HepG2 (cell line): ENCODE results near the gene CHCHD1. TPM values are rescaled to one million over a fixed set of nuclear protein-coding genes. Genes with fewer than 3 reads are reported as not detected.

Experiments used
- AKAP8 ChIP-seq: sonication (generic); formaldehyde crosslinking; IDR thresholded peaks from 2 replicates; pipeline ENCODE4 v1.5.1; 2020; ENCODE audit warnings: mild to moderate bottlenecking, missing genetic modification reagents
- HNF4A ChIP-seq: sonication (generic); formaldehyde crosslinking; IDR thresholded peaks from 2 replicates; pipeline ENCODE4 v1.4.0; 2020; ENCODE audit warnings: missing genetic modification reagents
- MTERF4 ChIP-seq: sonication (generic); formaldehyde crosslinking; IDR thresholded peaks from 2 replicates; pipeline ENCODE4 v1.8.0; 2023; ENCODE audit warnings: mild to moderate bottlenecking, missing genetic modification reagents
- NFYB ChIP-seq: sonication (generic); formaldehyde crosslinking; IDR thresholded peaks from 2 replicates; pipeline ENCODE4 v1.4.0; 2020; ENCODE audit warnings: missing genetic modification reagents
- PHF8 ChIP-seq: sonication (generic); formaldehyde crosslinking; IDR thresholded peaks from 2 replicates; pipeline ENCODE4 v1.5.0; 2020; ENCODE audit warnings: missing genetic modification reagents
- SP5 ChIP-seq: IDR thresholded peaks from 2 replicates; pipeline ENCODE4 v1.6.1; 2016; ENCODE audit warnings: low read depth, borderline replicate concordance
- TAF15 ChIP-seq: fragments of 200-400 bp; formaldehyde crosslinking; IDR thresholded peaks from one replicate; pipeline ENCODE4 v1.6.1; 2018; ENCODE audit warnings: mild to moderate bottlenecking, low read depth, low read length; ENCODE audit not compliant: poor library complexity, severe bottlenecking
- TARDBP ChIP-seq: sonication (generic); formaldehyde crosslinking; IDR thresholded peaks from 2 replicates; pipeline ENCODE4 v1.8.0; 2022; ENCODE audit warnings: mild to moderate bottlenecking, missing genetic modification reagents
- TGIF2 ChIP-seq: IDR thresholded peaks from 2 replicates; pipeline ENCODE4 v1.6.1; 2016; ENCODE audit warnings: control low read depth, missing compliant biosample characterization
- ZBTB46 ChIP-seq: sonication (generic); formaldehyde crosslinking; IDR thresholded peaks from 2 replicates; pipeline ENCODE4 v1.4.0; 2020; ENCODE audit warnings: mild to moderate bottlenecking, missing genetic modification reagents, borderline replicate concordance
- ZNF20 ChIP-seq: sonication (generic); formaldehyde crosslinking; IDR thresholded peaks from 2 replicates; pipeline ENCODE4 v1.4.0; 2020; ENCODE audit warnings: mild to moderate bottlenecking, moderate library complexity, missing genetic modification reagents
- ZNF577 ChIP-seq: sonication (generic); formaldehyde crosslinking; IDR thresholded peaks from 2 replicates; pipeline ENCODE4 v1.4.0; 2020; ENCODE audit warnings: mild to moderate bottlenecking, low read depth, missing genetic modification reagents, borderline replicate concordance
- ZNF766 ChIP-seq: sonication (generic); formaldehyde crosslinking; IDR thresholded peaks from 2 replicates; pipeline ENCODE4 v1.5.0; 2020; ENCODE audit warnings: missing genetic modification reagents, borderline replicate concordance
- ZNF878 ChIP-seq: sonication (generic); formaldehyde crosslinking; IDR thresholded peaks from 2 replicates; pipeline ENCODE4 v1.8.1; 2023; ENCODE audit warnings: mild to moderate bottlenecking, missing genetic modification reagents, moderate library complexity
- ZSCAN30 ChIP-seq: sonication (generic); formaldehyde crosslinking; IDR thresholded peaks from 2 replicates; pipeline ENCODE4 v1.5.0; 2020; ENCODE audit warnings: mild to moderate bottlenecking, missing genetic modification reagents
- ZSCAN31 ChIP-seq: sonication (generic); formaldehyde crosslinking; IDR thresholded peaks from 2 replicates; pipeline ENCODE4 v1.5.0; 2020; ENCODE audit warnings: low read depth, mild to moderate bottlenecking, missing genetic modification reagents
- polyA plus RNA-seq, 8 experiments: library from polyadenylated mRNA; depleted of rRNA in 3 of 8; stranded (reverse) in 7 of 8; unstranded in 1 of 8; fragments of >200 nt; fragmentation: Illumina TruSeq in 4 of 8; extraction: Trizol in 4 of 8; gene quantifications; 2 replicates each; pipeline versions ENCODE4 v1.2.1 to v1.2.3, GENCODE V29; 2011 to 2016; ENCODE audit warnings: low read depth in 4 of 8, missing spikeins in 1 of 8, mixed read lengths in 1 of 8; ENCODE audit not compliant: insufficient read depth in 1 of 8
- total RNA-seq, 5 experiments: library from RNA; depleted of rRNA; stranded (reverse); fragments of >200 nt; fragmentation: Illumina TruSeq; extraction: Trizol; gene quantifications; 2 replicates each; pipeline ENCODE4 v1.2.3, GENCODE V29; 2016; ENCODE audit warnings: low read depth in 1 of 5
- TF ChIP-seq, protein P1 (sequence below): sonication (generic); formaldehyde crosslinking; IDR thresholded peaks from 2 replicates; pipeline ENCODE4 v1.4.0; 2020; ENCODE audit warnings: missing genetic modification reagents
- TF ChIP-seq, protein P2 (sequence below): IDR thresholded peaks from 2 replicates; pipeline ENCODE4 v1.6.1; 2016
- TF ChIP-seq, protein P3 (sequence below), 2 experiments: sonication (generic) in 1 of 2; formaldehyde crosslinking in 1 of 2; IDR thresholded peaks; 2 replicates each; pipeline versions ENCODE4 v1.4.0 to v1.6.1; 2016 to 2020; ENCODE audit warnings: borderline replicate concordance in 1 of 2, low read depth in 1 of 2, mild to moderate bottlenecking in 1 of 2, missing genetic modification reagents in 1 of 2

CHCHD1 gene
- total and polyA plus RNA-seq, 2 of the 13 experiments (the other 11 are each of a cell fraction or from before 2014, with no cell fraction given): 36.9 to 71.2 TPM

DNA sequence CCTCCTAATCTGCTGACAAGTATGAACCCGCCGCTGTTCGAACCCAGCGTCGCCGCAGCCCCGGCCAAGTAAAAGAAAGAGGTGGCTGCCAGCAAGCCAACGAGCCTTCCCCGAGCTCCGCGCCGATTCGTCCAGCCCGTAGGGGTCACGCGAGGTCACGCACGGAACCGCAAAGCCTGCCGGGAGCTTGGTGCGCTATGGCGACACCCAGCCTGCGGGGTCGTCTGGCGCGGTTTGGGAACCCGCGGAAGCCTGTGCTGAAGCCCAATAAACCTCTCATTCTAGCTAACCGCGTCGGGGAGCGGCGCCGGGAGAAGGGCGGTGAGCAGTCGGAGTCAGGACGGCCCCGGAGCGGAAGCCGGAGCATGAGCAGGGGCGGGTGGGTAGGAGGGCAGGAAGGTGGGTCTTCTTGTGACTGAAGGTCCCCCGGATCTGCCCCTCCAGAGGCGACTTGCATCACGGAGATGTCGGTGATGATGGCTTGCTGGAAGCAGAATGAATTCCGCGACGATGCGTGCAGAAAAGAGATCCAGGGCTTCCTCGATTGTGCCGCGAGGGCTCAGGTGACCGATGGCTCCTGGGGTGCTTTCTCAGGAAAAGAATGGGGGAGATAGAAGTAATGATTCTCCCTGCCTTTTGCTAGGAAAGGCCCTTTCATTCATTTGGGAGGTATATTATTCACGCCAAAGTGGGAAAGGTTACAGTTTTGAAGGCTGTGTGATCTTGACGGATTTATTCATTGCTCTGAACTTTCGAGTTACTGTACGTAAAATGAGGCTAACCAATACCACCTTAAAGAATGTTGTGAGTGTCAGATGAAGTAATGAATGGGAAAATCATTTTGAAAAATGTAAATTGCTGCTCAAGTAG is at the start of gene CHCHD1 (continued):
- TF ChIP-seq AKAP8 (CRISPR knock-in tag) (no peak), TARDBP (CRISPR knock-in tag) (0 out of 2 replicates have a peak, but pooled peaks have one; percentile 64), PHF8 (CRISPR knock-in tag) (peak; percentile 98), ZSCAN30 (CRISPR knock-in tag) (no peak), ZNF878 (CRISPR knock-in tag) (no peak), ZNF20 (no peak), ZSCAN31 (CRISPR knock-in tag) (no peak), TAF15 (peak; percentile 80), ZNF577 (CRISPR knock-in tag) (no peak), TGIF2 (CRISPR knock-in tag) (0 out of 2 replicates have a peak, but pooled peaks have one; percentile 54), SP5 (CRISPR knock-in tag) (peak; percentile 28; the same call in 1 of the 2 replicates), ZNF766 (CRISPR knock-in tag) (peak; percentile 63; the same call in 1 of the 2 replicates), NFYB (CRISPR knock-in tag) (peak; percentile 80), ZBTB46 (CRISPR knock-in tag) (no peak), MTERF4 (no peak), HNF4A (0 out of 2 replicates have a peak, but pooled peaks have one; percentile 24)
- TF ChIP-seq, protein P1, sequence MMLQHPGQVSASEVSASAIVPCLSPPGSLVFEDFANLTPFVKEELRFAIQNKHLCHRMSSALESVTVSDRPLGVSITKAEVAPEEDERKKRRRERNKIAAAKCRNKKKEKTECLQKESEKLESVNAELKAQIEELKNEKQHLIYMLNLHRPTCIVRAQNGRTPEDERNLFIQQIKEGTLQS: peak; percentile 60
- TF ChIP-seq, protein P2, sequence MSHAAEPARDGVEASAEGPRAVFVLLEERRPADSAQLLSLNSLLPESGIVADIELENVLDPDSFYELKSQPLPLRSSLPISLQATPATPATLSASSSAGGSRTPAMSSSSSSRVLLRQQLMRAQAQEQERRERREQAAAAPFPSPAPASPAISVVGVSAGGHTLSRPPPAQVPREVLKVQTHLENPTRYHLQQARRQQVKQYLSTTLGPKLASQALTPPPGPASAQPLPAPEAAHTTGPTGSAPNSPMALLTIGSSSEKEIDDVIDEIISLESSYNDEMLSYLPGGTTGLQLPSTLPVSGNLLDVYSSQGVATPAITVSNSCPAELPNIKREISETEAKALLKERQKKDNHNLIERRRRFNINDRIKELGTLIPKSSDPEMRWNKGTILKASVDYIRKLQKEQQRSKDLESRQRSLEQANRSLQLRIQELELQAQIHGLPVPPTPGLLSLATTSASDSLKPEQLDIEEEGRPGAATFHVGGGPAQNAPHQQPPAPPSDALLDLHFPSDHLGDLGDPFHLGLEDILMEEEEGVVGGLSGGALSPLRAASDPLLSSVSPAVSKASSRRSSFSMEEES (CRISPR knock-in tag): peak; percentile 69
- TF ChIP-seq, protein P3, sequence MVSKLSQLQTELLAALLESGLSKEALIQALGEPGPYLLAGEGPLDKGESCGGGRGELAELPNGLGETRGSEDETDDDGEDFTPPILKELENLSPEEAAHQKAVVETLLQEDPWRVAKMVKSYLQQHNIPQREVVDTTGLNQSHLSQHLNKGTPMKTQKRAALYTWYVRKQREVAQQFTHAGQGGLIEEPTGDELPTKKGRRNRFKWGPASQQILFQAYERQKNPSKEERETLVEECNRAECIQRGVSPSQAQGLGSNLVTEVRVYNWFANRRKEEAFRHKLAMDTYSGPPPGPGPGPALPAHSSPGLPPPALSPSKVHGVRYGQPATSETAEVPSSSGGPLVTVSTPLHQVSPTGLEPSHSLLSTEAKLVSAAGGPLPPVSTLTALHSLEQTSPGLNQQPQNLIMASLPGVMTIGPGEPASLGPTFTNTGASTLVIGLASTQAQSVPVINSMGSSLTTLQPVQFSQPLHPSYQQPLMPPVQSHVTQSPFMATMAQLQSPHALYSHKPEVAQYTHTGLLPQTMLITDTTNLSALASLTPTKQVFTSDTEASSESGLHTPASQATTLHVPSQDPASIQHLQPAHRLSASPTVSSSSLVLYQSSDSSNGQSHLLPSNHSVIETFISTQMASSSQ (IDR thresholded peaks at IDR 0.05; ENCODE audit: low read depth): no peak
- TF ChIP-seq, protein P3 (CRISPR knock-in tag; IDR thresholded peaks at IDR 0.05; ENCODE audit: borderline replicate concordance): peak; percentile 23; the same call in 1 of the 2 replicates
